ENCODE results near the gene LHFPL5.

LHFPL5 gene

DNA sequence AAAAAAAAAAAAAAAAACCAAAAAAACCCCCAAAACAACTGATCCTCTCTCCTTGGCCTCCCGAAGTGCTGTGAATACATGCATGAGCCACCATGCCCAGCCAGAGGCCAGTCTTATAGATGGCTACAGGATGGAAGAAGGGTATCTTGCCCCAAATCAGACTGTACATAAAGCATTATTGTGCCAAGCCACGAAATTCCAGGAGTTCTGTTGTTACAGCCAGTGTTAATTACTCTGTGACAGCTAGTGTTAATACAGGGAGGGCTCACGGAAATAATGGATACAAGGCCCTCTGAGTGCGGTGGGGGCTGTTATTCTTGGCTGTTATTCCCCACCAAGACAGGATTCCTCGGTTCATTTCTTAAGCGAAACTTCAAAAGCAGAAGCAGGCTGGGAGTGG lies 30.1 kb upstream of the LHFPL5 start:
- TF ChIP-seq, protein P1, sequence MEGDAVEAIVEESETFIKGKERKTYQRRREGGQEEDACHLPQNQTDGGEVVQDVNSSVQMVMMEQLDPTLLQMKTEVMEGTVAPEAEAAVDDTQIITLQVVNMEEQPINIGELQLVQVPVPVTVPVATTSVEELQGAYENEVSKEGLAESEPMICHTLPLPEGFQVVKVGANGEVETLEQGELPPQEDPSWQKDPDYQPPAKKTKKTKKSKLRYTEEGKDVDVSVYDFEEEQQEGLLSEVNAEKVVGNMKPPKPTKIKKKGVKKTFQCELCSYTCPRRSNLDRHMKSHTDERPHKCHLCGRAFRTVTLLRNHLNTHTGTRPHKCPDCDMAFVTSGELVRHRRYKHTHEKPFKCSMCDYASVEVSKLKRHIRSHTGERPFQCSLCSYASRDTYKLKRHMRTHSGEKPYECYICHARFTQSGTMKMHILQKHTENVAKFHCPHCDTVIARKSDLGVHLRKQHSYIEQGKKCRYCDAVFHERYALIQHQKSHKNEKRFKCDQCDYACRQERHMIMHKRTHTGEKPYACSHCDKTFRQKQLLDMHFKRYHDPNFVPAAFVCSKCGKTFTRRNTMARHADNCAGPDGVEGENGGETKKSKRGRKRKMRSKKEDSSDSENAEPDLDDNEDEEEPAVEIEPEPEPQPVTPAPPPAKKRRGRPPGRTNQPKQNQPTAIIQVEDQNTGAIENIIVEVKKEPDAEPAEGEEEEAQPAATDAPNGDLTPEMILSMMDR (IDR thresholded peaks at IDR 0.05; ENCODE audit: low read depth, low read length): no peak

DNA sequence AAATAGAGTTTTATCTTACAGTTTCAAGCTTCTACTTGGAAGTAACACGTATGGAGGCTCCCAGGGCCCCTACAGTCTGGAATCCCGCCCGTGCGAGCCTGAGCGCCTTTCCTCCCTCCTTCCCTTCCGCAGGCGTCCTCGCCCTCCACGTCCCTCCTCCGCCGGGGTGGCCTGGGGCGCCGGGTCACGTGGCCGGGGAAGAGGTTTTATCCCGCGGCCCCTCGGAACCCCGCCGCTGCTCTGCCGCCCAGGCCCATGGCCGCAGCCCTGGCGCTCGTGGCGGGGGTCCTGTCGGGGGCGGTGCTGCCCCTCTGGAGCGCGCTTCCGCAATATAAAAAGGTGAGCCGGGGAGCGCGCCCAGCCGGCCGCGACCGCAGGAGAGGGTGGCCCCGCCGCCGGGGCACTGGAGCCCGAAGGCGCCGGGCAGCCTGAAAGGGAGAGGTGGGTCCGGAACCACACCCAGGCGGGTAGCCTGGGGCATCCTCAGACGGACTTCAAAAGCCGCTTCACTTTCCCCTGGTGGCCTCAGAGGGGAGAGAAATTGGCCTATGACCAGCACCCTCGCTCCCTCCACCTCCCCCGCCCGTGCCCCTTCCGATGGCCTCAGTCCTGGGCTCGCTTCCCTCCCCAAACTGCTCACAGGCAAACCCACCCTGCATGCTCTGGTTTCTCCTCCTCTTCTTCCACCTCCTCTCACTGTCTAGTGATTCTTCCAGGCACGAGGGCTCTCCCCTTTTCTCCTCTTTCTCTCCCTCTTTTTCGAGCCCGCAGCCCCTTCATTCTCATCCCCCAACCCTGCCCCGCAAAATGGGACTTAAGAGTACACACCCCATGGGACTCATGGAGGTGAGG lies 28.6 kb upstream of the LHFPL5 start, which contains the start of gene CLPSL2:
TSS of gene CLPSL2 (plus strand) at position 235 of the 852 bp plus-strand sequence. CDS start at position 256, 21 bp downstream.
- TF ChIP-seq, protein P1 (IDR thresholded peaks at IDR 0.05; ENCODE audit: low read depth, low read length): no peak
- H3K4me3 ChIP-seq (ENCODE audit: low read depth, low read length): peak within 1 kb of the TSS; percentile 34

More for the DNA sequence above, 30.1 kb upstream of the LHFPL5 start:
- H3K4me3 ChIP-seq (ENCODE audit: low read depth, low read length): no peak overlapping the region

DNA sequence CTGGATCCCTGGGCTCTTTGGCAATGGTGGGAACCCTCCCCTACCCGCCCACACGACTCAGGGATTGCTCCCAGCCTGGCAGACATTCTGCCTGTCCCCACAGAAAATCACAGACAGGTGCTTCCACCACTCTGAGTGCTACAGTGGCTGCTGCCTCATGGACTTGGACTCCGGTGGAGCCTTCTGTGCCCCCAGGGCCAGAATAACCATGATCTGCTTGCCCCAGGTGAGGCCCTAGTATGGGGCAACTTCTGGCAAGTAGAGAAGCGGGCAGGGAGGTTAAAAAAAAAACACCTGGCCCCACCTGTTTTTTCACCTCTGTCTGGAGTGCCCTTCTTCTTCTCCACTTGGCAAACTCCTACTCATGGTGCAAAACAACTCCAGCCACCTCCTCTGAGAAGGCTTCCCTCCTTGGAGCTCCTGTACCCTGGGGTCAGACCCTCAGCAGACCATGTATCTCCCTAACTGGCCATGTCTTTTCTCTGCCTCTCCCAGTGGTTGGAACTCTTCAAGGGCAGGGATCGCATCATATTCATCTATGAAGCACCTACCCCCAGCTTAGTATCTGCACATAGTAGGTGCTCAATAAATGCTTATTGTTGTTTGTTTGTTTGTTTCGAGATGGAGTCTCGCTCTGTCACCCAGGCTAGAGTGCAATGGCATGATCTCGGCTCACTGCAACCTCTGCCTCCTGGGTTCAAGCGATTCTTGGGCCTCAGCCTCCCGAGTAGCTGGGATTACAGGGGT lies 27.6 kb upstream of the LHFPL5 start:
- TF ChIP-seq, protein P1 (IDR thresholded peaks at IDR 0.05; ENCODE audit: low read depth, low read length): no peak
- H3K4me3 ChIP-seq (ENCODE audit: low read depth, low read length): no peak overlapping the region

DNA sequence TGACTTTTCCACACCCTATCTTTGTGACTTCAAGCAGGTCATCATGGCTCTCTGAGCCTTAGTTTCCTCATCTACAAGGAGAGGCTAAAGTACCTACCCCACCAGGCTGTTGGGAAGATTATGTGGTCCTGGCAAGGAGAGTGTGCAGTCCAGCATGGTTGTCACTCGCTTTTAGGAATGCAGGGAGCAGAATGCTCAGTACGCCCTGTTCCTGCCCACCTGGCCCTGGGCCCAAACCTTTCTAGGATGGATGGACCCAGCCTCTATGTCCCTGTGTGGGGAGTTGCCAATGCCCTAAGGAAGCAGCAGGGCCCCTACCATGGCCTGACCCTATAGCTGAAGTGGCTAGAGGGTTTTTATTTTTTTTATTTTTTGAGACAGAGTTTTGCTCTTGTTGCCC lies 26.7 kb upstream of the LHFPL5 start:
- H3K4me3 ChIP-seq (ENCODE audit: low read depth, low read length): no peak overlapping the region
- TF ChIP-seq, protein P1 (IDR thresholded peaks at IDR 0.05; ENCODE audit: low read depth, low read length): no peak

DNA sequence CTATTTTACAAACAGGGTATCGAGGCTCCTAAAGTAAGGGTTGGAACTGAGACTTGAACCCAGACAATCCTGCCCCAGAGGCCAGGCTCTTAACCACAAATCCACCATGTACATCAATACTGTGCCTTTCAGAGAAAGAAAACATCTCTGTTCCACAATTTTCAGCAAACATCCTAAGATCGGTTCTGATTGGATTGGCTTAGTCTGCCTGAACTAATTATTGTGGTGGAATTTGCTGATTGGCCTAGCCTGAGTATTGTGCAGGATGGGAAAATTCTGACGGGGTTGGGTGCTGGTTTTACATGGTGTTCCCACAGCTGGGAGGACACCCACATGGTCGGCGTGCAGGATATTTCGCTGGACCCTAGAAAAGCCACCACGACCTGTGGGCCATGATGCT lies 24.4 kb upstream of the LHFPL5 start, which contains the start of gene CLPSL1:
TSS of gene CLPSL1 (plus strand) at position 301 of the 400 bp plus-strand sequence. CDS start at position 393, 92 bp downstream.
- TF ChIP-seq, protein P1 (IDR thresholded peaks at IDR 0.05; ENCODE audit: low read depth, low read length): no peak

DNA sequence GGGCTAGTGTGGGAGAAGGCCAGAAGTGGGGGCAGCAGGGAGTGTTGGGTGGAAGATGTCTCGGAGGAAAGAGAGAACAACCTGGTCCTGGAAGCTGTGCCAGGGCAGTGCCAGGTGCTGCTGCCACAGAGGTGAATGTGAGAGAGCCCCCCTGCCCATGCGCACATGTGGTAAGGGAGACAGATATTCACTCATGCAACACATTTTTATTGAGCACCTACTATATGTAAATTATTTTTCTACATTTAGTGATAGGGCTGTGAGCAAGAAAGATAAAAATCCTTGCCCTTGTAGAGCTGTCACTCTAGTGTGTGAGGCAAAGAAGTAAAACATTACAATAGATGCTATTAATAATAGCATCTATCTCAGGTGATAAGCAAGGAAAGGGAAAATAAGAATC lies 23.9 kb upstream of the LHFPL5 start:
- H3K4me3 ChIP-seq (ENCODE audit: low read depth, low read length): no peak overlapping the region
- TF ChIP-seq, protein P1 (IDR thresholded peaks at IDR 0.05; ENCODE audit: low read depth, low read length): no peak

More for the DNA sequence above, 24.4 kb upstream of the LHFPL5 start, which contains the start of gene CLPSL1:
- no peak within 1 kb of the TSS for H3K4me3 ChIP-seq (ENCODE audit: low read depth, low read length)
